GM18907 (cell line): ENCODE data around the gene TMEM229B.

Source experiments
- ATAC-seq: cut with Tn5 transposase; IDR thresholded peaks from one replicate; pipeline ENCODE4 v1.9.1; 2021; ENCODE audit warnings: mild to moderate bottlenecking, moderate library complexity; ENCODE audit not compliant: unreplicated experiment

TMEM229B gene

DNA sequence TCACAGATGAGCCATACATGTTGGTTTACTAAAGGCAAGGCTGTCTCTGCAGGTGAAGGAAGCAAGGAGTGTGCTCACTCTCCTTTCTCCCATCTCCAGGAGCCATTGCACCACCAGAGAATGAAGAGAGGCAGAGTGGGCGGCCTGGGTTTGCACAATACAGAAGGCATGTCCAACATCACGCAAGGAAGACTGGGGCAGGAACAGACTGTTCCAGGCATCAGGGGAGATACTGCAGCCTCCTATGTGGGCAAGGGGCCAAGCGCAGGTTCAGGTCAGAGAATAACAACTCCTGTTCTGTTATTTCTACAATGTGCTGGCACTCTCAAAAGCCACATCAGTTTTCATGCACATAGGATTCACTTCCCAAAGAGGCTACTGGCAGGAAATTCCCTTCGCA lies 1.7 kb upstream of the TMEM229B start:
- ATAC-seq = no peak

DNA sequence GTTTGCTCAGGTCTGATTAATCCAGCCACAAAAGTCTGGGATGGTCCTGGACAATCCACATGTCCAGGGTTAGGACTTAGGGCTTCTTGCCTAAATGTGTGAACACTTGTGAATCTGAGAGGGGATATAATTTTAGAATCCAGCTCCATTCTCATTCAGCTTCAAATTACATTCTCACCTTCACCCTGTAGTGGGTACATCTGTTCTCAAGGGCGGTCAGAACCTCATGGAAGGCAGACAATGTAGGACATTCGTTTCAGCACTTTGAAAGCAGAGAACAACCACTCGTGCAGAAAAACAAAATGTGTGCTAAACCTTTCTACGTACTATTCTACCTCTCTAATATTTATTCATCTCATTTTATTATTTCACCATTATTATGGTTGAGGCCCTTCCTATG lies 1.2 kb downstream of the TMEM229B start:
- no peak for ATAC-seq

DNA sequence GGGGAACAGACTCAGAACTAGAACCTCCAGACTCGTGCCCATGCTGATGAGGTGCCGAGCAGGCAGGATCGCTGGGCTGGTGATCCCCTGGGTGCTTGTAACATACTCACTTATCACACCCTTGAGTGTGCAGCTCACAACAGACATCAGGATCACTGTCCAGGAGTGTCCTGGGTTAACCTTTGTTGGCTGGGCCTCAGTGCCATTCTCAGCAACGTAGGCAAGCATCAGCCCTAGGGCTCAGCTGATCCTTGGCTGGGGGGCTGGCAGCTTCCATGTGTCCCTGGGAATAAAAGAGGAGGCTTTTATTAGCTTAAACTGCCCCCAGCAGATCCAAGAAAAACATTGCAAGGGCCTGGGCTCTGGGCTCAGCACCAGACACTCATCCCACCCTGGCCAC lies 1.6 kb downstream of the TMEM229B start:
- no peak for ATAC-seq

DNA sequence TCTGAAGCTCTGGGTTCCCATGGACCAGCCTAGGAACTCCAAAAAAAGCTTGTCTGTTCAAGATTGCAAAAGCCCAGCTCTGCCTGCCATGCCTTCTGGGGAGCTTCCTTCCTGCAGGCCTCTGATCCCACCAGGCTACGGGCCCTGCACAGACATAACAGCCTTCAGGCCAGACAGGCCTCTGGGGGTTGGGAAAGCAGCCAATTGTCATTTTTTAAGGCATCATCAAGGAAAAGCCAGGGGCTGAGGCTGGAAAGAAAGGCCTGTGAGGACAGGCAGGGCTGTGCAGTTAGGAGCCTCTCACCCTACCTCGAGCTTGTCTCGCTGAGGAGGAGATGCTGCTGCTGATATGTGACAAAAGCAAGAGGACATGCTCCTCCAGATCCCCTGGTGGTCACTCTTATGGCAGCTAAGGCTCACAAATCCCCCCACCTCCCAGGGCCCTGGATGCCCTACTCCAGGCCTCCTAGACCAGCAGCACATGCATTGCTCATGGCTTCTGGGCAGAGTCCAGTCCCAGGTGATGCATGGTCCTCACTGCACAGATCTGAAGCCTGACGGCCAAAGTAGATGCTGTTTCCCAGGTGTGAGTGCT lies 2.9 kb downstream of the TMEM229B start:
- ATAC-seq = no peak

DNA sequence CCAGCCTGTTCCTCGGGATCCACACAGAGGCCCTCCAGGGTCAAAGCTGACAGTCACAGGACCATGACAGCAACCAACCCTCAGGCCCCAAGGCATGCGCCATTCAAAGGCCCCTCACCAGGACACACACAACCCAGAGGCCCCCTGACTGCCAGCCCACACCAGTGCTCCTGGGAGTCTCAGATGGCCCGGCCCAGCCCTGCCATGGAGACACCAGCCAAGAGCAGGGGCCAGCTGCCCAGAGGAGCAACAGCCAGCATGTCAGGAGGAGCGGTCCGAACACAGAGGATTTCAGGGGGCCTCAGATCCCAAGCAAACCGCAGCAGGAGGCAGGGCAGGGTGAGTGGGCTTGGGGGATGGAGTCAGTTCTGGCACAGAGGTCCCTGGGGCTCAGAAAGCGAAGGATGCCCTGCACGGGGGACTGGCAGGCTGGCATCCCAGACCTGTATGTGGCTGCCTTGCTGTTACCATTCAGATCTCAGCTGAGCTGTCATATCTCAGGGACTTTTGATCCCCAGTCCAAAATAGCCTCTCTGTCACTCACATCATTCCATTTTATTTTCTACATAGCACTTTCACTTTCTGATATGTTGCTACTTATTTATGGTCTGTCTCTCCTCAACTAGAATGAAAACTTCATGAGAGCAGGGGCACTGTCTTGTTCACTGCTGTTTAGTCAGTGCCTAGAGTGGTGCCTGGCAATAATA lies 4.8 kb downstream of the TMEM229B start:
- no peak for ATAC-seq

DNA sequence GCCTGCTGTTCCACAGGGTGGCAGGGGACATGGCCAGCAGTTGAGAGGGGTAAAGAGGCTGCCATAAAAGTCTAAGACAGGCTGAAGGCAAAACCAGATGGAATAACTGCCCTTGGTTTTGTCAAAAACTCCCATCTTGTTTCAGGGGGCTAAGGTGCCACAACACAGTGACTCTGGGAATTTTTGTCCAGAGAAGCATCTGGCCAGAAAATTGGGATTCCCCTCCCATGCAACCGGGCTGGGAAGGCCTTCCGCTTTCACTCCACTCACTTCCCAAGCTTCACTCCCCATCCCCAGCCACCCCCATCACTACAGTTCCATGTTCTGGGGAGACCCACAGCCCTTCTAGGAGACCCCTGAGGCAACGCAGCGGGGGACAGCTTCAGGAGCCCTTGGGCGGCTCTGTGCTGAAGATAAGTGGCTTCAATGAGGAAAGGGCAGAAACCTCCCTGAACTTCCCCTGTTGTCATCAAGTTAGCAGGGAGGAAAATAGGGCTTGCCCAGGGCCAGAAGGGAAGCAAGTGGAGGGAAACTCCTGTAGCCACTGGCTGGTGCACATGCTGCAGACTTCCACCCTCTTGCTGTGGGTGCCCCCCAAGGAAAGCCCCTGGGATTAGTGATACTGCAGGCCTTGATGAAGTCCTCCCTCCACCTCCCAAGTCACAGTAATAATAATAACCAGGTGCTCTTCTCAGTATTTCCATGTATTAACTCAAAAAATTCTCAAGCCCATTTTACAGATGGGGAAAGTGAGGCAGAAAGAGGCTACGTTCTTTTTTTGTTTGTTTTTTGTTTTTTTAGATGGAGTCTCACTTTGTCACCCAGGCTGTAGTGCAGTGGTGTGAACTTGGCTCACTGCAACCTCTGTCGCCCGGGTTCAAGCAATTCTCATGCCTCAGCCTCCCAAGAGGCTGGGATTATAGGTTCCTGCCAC lies 6.0 kb downstream of the TMEM229B start:
- ATAC-seq = no peak

DNA sequence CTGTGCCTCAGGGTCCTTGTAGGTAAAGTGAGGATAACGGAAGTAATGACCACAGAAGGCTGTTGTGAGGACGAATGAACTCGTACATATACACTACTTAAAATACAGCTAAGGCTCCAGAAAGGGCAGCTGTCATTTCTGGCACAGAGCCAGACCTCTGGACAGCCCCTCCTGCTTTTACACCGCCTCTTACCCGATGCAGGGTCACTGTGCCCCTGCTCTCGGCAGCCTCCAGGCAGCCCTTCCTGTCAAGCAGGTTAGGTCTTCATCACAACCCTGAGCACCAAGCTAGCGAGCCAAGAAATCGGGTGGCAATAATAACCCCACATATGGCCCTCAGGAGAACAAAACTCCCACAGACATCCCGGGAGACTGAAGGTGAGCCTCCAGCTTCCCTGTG lies 8.5 kb downstream of the TMEM229B start:
- no peak for ATAC-seq

DNA sequence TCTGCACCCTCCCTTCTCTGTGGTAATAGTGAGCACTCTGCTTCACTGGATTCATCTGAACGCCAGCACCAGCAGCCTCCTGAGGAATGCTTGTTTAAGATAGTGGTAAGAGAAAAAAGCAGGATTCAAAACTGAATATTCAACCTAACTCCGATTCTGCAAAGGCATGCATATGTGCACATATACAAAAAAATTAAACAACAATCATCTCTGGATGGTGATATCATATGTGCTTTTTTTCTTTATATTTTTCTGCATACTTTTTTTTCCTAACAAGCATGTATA lies 9.8 kb downstream of the TMEM229B start:
- ATAC-seq = no peak

DNA sequence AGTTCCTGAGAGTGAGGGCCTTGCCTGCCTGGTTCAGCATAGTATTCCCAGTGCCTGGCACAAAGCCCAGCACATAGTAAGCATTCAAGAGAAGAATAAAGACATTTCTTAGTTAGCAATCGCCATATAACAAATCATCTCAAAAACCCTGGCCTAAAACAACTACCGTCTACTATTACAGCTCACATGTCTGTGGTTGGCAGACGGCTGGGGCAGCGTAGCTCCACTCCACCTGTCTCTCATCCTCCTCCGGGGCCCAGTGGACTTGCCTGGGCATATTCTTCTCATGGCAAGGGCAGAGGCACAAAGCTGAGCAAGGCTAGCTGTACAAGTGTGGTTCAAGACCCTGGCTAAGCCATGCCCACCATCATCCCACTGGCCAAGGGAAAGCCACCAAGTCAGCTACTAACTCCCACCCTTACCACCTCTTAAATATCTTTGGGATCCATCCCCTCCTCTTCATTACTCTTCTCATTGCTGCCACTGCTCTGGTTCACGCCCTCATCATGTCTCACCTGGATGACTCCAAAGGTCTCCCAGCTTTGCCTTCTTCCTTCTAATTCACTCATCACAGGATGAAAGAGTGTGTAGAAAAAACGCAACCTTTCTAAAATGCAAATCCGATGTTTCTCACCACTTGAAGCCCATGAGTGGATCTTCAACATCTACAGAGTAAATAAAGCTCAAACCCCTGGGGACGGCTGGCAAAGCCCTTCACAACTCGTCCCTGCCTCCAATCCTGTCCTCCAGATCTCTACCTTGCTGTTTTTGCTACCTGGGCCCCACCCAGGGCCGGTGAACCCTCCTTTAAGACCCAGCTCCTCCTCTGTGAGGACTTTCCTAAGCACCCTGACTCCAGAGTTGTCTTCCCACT lies 10.4 kb downstream of the TMEM229B start:
- ATAC-seq = no peak

DNA sequence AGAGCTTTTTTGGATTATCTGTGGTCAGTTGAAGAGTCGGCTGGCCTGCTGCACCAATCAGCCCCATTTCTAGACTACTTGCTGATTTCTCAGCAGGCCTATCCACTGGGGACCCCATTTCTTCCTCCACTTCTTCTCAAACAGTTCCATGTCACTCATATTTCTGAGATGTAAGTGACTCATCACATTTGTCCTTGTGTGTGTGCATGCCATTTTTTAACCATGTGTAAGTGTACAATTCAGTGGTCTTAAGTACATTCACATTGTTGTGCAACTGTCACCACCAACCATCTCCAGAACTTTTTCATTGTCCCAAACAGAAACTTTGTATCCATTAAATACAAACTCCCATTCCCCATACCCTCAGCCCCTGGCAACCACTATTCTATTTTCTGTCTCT lies 14.2 kb downstream of the TMEM229B start:
- no peak for ATAC-seq

DNA sequence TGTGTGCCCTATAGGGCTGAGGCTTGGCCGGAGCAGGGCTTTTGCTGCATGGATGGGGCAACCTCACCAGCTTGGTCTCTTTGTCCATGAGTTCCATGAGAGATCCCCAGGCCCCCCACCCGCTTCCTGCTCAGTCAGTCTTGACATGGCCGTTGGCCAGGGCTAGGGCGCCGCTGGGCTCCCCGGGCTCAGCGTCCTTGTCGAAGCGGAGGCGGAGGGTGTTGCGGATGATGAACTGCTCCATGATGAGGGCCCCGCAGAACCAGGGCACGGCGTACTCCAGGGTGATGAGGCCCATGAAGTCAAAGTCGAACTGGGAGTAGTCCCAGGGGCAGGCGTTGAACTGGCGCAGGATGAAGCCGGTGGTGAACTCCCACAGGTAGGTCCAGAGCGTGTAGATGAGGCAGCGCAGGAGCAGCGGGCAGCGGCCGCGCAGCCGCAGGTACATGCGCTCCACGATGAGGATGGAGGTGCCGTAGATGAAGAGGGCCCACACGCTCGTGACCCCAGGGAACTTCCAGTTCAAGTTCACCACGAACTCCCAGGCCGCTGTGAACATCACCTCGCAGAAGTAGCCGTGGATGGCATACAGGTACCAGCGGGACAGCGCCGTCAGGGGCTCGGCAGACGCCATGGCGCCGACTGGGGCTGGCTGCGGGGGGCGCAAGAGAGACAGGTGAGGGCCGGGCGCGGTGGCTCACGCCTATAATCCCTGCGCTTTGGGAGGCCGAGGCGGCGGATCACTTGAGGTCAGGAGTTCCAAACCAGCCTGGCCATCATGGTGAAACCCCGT lies 15.0 kb downstream of the TMEM229B start:
- no peak for ATAC-seq

DNA sequence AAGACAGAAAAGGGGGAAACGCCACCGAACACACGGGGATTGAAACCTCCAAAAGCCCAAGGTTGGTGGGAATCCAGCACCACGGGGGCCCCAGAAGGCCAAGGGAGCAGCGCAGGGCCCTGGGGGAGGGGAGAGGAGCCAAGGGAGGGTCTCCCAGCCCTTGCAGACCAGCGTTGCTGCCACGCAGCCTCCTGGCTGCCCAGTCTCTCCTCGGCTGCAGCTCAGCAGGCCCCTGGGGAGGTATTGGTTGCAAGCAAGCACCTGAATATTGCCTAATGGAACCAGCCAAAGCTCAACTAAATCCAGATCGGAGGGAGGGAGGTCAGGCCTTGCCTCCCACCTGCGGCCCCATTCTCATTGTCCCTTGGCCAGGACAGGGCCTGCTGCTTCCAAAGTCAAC lies 15.8 kb downstream of the TMEM229B start:
- no peak for ATAC-seq

DNA sequence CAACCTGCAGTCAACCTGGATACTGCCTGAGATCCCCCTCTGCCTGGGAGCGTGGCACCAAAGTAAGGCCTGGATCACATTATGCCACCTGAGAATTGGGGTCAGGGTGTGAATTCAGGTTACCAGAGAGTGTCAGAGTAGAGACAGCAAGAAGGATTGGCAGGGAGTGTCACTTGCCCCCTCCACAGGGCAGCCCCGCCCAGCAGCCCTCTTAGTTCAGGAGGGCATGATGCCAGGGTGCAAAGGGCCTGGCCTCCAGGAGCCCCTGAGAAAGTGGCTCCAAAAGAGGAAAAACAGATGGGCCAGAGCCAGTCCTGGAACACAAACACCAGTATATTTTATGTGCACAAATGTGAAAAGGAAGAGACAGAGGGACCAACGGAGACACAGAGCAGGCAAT lies 18.6 kb downstream of the TMEM229B start:
- ATAC-seq = no peak

DNA sequence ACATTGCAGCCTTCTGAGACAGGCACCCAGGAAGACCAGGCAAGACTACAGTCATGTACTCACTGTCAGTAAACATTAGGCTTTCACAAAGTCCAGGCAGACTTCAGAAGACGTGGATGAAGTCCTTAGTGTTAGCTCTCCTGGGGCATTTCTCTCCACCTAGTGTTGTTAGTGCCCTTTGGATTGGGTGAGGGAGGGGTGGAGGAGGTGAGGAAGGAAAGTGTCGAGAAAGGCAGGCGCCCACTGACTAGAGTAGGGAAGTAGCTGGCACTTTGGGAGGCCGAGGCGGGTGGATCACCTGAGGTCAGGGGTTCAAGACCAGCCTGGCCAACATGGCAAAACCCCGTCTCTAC lies 20.2 kb downstream of the TMEM229B start:
- no peak for ATAC-seq

DNA sequence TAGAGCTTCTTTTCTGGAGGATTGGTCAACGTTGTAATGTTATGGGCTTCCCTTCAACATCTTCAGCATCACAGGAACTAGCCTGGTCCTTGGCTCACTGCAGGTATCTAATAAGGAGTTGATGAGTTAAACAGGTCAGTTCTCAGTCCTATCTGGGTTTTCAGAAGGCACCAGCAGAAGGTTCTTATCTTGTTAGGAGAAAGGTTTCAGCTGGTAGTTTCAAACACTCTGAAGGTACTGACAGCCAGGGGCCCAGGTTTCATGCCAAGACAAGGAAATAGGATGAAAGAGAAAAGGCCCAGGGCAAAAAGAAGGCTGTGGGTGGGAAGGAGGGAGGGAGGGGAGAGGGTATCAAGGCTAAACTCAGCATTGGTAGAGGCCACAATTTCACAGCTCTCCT lies 21.4 kb downstream of the TMEM229B start:
- ATAC-seq = no peak

DNA sequence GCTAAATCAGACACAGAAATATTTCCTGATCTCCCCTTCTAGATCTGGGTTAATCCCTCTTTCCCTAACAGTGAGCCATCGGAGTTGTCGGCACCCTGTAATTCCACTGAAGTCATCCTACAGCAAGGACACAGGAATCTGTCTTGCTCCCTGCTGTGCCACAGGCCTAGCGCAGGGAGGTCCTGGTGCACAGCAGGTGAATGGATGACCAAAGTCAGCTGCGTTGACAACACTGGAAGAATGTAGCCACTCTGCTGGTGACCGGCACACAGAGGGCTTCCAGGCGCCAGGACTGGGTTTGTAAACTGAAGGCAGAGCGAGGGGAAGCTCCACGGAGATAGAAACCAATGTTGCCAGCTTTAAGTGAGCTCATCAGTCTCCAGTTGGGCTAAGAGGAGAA lies 23.6 kb downstream of the TMEM229B start:
- no peak for ATAC-seq

DNA sequence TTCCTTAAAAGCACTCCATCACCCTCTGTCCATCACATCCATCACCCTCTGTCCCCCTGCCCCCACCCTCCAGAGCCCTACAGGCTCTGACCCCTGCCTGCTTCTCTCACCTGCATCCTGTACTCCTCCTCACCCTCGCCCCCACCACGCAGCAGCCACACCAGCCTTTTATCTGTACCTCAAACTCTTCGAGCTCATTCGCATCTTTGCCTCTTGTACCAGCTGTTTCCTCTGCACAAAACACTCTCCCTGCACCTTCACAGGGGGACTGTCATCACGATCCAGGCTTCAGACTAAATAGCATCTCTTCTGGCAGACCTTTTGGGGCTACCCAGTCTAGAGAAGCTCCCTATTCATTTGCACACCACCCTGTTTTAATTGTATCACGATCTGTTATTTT lies 24.1 kb downstream of the TMEM229B start:
- ATAC-seq = no peak

DNA sequence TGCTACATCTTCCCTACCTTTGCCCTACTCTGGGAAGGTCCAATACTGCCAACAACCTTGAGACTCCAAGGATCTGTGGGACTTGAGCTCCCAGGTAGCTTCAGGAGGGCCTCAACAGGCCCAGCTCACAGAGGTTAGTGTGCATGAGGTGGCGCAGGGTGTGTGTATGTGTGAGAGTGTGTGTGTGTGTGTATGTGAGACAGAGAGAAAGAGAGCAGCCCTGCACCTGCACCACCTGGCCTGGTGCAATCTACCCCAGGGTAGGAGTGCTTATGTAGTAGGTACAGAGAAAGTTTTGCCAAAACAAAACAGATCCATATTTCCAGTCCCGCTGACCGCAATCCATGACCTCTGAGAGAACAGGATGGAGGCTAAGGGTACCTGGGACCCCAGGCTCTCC lies 24.6 kb downstream of the TMEM229B start:
- no peak for ATAC-seq

DNA sequence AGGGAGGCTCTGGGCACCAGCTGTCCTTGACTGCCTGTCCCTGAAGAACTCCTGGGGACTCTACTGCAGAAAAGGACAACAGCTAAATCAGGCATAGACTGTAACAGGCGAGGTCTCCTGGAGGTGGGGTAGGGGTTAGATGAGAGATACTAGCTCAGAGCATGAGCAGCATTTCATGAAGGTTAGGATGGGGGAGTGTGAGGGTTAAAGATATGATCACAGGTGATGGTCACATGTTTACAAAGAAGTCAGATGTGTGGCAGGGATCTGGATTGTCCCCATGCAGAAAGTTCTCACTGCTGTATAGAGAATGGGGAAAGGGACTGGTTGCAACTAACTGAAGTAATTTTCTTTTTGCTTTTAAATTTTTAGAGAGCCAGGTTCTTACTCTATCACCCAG lies 26.5 kb downstream of the TMEM229B start:
- no peak for ATAC-seq

DNA sequence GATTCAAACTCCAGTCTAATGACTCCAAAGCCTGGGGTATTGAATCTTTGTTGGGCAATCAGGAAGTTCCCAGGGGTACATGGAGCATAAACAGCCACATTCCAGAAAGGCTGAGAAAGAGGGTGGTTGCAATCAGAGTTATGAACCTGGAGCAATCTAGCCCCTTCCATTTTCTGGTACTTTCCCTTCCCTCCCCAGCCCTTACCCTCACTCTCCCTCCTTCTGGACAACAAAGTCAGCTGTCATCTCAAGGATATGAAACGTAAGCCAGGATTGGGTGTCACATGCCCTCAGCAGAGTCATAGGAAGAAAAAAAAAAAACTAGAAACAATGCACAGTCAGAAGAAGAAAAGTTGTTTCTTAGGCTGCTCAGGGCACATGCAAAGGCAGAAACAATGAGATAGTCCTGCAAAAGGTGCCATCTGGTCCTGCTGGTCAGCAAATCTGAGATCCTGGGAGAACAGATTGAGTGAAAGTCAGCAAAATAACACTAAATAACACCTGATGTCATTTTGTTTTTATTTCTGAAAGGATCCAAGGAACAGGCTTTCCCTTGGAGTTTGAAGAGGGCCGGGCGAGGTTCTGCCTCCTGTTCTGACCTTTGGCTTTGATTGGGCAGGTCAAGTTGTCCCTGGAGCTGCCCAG lies 27.1 kb downstream of the TMEM229B start:
- no peak for ATAC-seq
